HL-60/S4 (cell line): ENCODE measurements around the gene ACOT12.
"Not testable (repeated sequence)": the region's sequence is repeated elsewhere in the genome, so short reads cannot be mapped to it uniquely, and the experiment has no call there.

Source experiments
- in situ Hi-C: fragments of 300-500 bp; cut with MboI; formaldehyde crosslinking; loops from 2 replicates; pipeline ENCODE4 v1.14.3; 2022; ENCODE audit warnings: low sequenced_read_pairs

The ACOT12 gene

GRCh38 chr5:81393783-81394718, at the start of gene ACOT12:
TSS of gene ACOT12 (minus strand) at chr5:81394134. CDS start at chr5:81394114, 20 bp downstream.
- in situ Hi-C loops = no loop called here

GRCh38 chr5:81435023-81435422, 41.1 kb upstream of the ACOT12 start:
- in situ Hi-C loops = no loop called here

DNA sequence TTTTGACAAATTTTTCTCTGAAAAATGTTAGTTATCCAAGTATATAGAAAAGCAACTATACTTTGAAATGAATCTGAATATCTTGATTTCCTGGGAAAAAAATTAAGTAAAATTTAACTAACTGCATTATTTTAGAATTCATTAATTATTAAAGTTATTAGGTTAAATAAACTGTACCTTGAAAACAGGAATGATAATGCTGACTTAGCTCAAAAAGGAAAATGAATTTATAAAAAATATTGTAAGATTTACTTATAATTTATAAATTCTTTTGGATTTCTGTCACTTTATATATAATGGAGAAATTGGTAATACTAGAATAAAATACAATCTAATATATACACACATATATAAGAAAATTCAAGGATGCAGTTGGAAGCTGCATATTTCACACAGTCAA, 36.1 kb upstream of the ACOT12 start:
- in situ Hi-C loops = no loop called here

GRCh38 chr5:81429363-81429762, 35.4 kb upstream of the ACOT12 start:
- in situ Hi-C loops = no loop called here

DNA sequence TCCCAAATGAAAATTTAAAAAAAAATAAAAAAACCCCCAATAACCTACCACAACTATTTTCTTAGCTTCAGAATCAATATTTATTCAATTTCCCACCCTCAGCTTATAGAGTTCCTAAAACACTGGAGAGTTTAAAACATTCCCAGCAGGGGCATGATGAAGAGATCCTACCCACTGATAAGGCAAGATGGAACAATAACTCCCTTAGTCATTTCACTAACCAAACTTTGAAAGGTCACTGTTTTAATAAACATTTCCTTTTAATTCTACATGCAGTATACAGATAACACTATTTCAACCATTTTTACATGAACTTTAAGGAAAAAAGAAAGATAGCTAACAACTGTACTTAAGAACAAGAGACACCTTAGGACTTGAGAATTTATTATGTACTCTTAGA, 34.9 kb upstream of the ACOT12 start:
- in situ Hi-C loops = no loop called here

DNA sequence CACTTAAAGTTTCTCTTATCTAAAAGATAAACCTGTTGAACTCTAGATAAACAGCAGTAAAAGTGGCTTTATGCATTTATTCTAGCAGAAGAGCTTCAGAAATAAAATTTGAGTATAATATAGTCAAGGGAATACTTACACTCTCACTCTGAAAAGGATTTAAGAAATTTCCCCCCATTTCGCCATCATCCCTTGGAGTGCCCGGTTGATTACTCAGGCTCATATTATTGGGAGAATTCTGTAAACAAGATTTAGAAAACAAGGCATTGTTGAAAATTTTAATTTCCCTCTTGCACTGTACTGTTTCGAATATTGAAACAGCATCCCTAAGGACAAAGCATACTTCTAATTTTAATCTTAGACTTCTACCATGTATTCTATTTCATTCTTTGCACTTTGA, 34.5 kb upstream of the ACOT12 start:
- in situ Hi-C loops = no loop called here

GRCh38 chr5:81427566-81427965, 33.6 kb upstream of the ACOT12 start:
- in situ Hi-C loops = no loop called here

GRCh38 chr5:81426359-81427030, 32.6 kb upstream of the ACOT12 start:
- in situ Hi-C loops = no loop called here

GRCh38 chr5:81425569-81425968, 31.6 kb upstream of the ACOT12 start:
- in situ Hi-C loops = no loop called here

- in situ Hi-C loops = no loop called here
Observed at GRCh38 chr5:81424728-81425127, 30.8 kb upstream of the ACOT12 start.

DNA sequence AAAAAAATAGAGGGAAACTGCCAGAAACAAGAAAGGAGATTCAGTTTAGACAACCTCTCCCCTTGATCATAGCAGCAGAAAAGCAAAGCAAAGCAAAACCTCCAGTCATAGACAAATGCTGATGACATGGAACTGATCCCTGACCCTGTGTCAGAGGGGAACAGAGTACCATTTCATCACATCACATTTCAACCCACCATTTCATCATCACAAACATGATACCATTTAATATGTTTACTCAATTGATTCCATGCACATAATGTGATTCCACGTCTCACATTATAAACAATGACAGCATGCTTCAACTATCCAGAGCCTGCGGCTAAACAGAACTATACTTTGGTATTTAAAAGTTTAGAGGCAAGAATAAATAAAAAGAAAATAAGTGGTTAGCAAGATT, 28.7 kb upstream of the ACOT12 start:
- in situ Hi-C loops = no loop called here

DNA sequence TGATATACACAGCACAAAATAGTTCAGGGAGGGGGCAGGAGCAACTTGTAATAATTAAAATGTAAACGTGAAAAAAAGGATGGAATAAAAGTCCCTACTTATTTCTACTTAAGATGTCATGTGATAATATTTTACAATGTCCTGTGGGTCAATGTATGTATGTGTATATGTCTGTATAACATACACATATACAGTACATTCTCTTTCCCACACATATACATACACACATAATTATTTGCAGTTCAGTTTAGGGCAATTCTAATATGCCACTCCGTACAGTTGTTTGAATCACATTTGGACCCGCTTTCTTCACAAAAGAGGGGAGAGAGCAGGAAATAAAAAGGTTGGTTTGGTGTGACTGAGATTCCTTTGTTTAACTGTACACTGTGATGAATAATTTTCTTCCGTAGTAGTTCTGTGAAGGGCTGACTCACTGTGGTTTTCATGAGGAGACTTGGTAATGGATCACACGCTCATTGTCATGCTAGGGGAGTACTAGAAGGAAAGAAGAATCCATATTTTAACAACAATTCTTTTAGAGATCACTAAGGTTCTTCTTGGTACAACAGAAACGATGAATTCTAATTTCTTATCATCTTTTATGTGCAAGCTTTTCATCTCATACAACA, 26.2 kb upstream of the ACOT12 start:
- in situ Hi-C loops = no loop called here

GRCh38 chr5:81418606-81419005, 24.7 kb upstream of the ACOT12 start:
- in situ Hi-C loops = no loop called here

DNA sequence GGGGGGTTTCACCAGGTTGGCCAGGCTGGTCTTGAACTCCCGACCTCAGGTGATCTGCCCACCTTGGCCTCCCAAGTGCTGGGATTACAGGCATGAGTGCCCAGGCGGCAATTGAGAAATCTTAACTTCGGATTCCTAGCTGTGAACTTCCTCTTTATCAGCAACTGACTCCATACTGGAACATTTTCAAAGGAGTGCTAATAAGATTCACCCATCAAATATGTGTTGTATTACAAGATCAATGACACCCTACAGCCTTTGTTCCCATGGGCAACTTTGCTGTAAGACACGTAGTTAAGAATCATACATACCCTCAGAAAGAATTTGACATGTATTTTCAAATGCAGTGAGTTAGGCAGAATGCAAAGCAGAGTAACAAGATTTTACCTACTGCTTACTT, 23.1 kb upstream of the ACOT12 start:
- in situ Hi-C loops = no loop called here

DNA sequence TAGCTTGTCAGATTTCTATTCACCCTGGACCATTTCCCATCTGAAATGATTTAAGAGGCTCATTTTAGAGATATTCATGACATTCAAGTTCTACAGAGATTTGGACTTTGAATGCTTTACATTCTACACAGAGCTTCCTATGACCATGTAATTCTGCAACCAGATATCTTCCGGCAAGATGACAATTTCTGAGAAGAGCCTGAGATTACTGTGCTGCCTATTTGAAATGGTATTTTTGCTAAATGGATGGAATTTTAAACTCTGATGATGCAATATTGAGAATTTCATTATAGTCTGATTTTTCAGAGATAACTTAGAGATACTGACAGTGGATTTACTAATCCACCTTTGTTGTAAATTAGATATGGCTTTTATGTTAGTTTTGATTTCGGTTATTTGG, 16.0 kb upstream of the ACOT12 start:
- in situ Hi-C loops = no loop called here

DNA sequence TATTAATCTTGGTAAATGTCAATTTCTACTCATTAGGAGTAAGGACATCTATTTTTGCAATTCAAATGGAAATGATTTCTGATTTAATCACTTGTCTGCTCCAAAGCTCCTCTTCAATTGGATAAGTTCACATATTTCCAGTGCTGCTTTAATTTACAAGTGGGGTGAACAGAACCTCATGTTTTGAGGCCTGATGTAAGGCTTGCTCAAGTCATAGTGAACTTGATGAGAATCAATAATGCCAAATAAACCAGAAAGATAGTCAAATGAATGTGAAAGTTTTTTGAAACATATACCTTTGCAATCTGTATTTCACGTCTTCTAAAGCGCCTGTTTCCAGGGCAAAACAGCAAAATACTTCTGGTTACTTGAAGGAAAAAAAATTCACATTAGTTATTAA, 15.4 kb upstream of the ACOT12 start:
- in situ Hi-C loops = no loop called here

GRCh38 chr5:81408496-81408895, 14.6 kb upstream of the ACOT12 start:
- in situ Hi-C loops = no loop called here

GRCh38 chr5:81407811-81408210, 13.9 kb upstream of the ACOT12 start:
- in situ Hi-C loops = not testable (repeated sequence)

GRCh38 chr5:81405126-81405891, 11.4 kb upstream of the ACOT12 start:
- in situ Hi-C loops = no loop called here

DNA sequence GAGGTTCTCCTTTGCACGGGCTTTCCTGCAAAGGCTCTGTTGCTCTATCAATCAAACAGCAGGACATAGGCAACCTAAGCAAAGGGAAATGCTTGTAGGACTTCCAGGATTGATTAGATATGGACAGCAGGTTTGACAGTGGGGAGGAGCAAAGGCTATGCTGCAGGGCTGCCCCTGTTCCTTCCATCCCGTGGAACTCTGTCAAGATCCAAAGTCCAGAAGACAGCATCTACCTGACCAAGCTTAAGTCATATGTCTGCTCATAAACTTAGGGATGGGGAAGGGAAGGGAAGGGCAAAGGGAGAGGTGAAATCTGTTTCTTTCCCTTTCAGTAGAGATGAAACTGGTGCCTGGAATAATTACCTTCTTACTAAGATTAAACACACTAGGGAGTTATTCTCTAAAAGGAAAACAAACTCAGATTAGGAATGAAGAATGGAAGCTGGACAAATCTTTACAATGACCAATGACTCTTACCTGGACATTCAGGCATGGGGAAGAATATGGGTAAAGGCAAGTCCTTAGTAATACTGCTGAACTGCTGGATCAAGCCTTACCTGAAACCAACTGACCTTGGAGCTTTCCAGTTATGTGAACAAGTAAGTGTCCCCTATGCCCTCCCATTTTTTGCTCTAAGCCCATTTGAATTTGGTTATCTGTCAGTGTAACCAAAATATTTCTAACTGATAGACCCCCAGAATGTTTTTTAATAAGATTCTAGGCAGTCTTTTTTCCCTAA, 8.4 kb upstream of the ACOT12 start:
- in situ Hi-C loops = no loop called here
